GM18517 (cell line): Measurements from ENCODE around the gene DLEC1.
A peak's percentile ranks its signal among the peaks of the same experiment; 100 is the strongest.

Experiments
- ATAC-seq: cut with Tn5 transposase; IDR thresholded peaks from one replicate; pipeline ENCODE4 v1.9.1; 2021; ENCODE audit warnings: mild to moderate bottlenecking, moderate library complexity; ENCODE audit not compliant: unreplicated experiment

DLEC1 gene

GRCh38 chr3:38039101-38039898, at the start of gene DLEC1:
Gene DLEC1, plus strand, starts transcription at chr3:38039208. Its CDS starts 18 bp downstream, at chr3:38039226.
- peak; percentile 74 for ATAC-seq

DNA sequence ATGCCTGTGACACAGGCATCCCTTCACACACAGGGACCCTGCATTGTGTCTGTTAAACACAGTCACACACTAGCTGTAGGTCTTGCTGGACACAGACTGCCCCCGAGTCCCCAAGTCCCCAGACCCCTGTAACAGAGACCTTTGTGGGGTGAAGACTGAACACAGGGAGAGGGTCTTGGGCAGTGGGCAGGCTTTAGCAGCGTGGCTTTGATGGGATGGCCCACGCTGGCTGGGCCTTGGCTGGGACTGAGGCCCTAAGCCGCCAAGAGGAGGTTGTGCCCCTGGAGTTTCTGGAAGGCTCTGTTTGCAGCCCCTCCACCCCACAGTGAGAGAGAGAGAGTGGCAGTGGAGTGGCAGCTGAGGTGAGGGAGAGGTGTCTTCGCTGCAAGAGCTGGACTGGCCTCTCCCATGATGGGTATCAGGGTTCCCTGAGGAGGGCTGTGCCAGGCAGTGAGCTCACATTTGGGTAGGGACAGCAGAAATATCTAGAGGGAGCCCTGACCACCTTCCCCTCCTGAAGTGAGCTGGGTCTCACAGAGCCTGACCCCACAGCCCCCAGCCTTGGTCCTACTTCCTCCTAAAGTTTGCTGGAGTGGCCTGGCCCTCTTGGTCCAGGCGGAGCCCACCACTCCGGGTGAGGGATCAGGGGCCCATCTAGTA, 49.1 kb upstream of the DLEC1 start:
- ATAC-seq: no peak

- ATAC-seq: no peak
Observed at GRCh38 chr3:37990527-37990926, 48.5 kb upstream of the DLEC1 start, which contains the start of gene VILL. Gene VILL, plus strand, starts transcription at chr3:37990786. Its CDS starts 2,887 bp downstream, at chr3:37993673.

GRCh38 chr3:37991109-37991508, 47.9 kb upstream of the DLEC1 start:
- ATAC-seq: no peak

DNA sequence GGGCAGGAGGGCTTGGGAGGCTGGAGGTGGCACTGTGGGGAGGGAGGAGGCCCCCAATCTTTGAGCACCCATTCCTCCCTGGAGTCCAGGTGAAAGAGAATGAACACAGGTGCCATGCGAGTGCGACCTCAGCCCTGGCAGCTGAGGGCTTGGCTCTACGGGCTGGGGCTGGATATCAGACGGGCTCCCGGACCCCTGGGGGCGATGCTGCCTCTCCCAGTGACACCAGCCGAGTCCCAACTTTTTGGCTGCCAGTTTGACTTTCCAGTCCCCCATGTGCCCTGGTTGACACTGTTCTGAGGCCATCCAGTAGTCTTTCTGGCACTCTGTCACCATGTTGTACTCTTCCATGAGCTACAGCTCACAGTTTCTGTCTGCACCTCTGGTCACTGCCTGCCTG, 47.2 kb upstream of the DLEC1 start:
- ATAC-seq: no peak

DNA sequence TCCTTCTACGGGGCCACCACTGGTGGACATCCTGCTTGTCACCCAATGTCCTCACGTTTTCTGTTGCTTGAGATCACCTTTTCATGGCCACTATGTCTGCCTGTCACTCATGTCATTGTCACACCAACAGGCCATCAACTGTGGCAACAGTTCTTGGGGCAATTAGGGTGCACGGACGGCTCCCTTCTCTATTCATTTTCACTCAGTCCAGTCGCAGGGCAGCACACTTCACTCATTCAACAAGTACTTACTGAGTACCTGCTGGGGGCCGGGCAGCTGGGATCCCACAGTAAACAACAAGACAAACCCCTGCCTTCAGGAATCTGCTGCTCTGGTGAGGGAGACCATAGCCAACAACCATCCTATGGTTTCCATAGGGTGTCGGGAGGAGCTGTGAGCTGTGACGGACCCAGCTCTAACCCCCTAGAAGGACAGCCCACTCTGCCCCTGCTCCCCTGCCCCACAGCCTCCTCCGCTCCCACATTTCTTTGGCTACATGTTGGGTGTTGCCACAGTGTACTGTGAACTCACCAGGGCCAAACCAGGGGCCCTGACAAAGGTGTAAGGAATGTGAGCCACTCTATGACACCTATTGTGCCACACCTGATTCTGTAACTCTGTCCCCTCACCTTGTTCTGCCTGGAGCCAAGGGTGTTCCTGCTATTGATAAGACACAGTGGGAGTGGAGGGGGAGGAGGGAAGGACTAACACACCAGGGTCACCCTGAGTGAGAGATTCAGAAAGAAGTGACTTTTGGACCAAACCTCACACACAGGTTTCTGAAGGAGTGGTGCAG, 46.5 kb upstream of the DLEC1 start:
- ATAC-seq: no peak

GRCh38 chr3:37993067-37993455, 45.9 kb upstream of the DLEC1 start:
- ATAC-seq: no peak

GRCh38 chr3:37993460-37993819, 45.6 kb upstream of the DLEC1 start:
- ATAC-seq: no peak

GRCh38 chr3:37993820-37994638, 45.0 kb upstream of the DLEC1 start:
- peak; percentile 42 for ATAC-seq

- no peak for ATAC-seq
Observed at GRCh38 chr3:37994639-37994972, 44.4 kb upstream of the DLEC1 start.

DNA sequence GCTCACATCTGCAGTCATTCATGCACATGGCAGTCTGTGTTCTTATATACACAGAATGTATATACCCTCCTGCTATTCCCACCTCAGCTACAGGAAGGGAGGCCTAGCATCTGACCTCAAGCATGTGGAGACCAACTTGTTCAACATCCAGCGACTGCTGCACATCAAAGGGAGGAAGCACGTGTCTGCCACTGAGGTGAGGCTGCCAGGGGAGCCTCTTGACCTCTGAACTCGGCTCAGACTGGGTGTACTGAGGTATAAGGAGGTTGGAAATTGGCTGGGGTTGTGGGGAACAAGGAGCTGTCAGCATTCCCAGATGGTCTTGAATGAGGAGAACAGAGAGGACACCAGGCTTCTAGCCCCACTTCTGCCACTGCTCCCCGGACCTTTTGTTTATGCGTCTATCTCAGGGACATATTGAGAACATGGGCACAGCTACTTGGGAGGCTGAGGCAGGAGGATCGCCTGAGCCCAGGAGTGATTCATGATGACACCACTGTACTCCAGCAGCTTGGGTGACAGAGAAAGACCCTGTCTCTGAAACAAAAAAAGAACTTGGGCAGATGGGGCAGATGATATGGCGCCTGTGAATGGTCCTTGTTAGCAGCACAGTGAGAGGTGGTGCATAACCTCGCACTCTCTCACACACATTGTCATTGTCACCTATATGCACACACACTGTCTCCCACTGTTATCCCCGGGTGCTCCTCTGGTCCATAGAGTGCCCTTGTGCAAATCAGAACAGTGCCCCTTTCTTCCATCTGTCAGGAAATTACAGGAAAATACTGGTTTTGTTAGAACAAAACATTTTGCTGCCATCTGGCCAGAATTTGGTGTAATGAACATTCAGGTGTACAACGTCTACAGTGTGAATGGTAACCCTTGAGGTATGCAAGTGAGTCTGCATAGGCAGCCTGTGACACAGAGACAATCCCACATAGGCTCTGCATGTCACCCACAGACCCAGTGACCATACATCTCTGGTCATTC, 43.1 kb upstream of the DLEC1 start:
- ATAC-seq: no peak

GRCh38 chr3:37996785-37997301, 42.2 kb upstream of the DLEC1 start:
- peak; percentile 68 for ATAC-seq

GRCh38 chr3:37997342-37997741, 41.7 kb upstream of the DLEC1 start:
- no peak for ATAC-seq

DNA sequence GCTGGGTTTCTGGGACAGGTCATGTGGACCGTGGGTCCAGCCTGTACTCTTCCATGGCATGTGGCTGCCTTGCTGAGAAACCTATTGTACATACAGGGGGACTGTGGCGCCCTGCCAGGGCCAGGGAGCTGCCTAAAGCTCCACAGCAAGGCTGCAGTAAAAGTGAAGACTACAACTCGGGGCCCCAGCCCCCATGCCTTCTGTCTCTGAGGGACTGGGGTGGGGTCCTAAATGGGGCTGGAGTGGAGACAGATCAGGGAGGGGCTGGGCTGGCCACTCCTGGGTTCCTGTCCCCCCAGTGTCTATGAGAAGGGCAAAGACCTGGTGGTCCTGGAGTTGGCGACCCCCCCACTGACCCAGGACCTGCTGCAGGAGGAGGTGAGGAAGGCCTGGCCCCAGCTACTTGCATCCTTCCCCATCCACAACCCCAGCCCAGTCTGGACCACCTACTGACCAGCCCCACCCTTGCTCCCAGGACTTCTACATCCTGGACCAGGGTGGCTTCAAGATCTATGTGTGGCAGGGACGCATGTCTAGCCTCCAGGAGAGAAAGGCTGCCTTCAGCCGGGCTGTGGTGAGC, 41.1 kb upstream of the DLEC1 start:
- ATAC-seq: no peak

DNA sequence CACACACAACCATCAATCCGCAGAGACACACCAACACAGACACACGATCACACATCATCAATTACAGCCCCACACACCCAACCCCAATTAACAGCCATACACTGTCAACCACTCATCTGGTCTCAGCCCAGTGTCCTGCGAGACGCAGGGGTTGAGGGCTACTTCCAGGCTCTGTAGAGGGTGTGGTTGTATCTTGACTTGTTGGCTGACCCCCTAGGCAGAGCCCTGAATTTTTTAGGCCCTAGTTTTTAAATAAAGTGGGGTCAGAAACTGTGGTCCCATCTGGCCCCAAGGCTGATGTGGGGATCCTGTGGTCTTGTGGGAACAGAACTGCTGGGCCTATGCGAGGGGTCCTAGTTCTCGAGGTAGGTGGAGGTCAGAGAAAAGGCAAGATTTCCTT, 39.2 kb upstream of the DLEC1 start:
- no peak for ATAC-seq

GRCh38 chr3:38000242-38000916, 38.6 kb upstream of the DLEC1 start:
- ATAC-seq: no peak

DNA sequence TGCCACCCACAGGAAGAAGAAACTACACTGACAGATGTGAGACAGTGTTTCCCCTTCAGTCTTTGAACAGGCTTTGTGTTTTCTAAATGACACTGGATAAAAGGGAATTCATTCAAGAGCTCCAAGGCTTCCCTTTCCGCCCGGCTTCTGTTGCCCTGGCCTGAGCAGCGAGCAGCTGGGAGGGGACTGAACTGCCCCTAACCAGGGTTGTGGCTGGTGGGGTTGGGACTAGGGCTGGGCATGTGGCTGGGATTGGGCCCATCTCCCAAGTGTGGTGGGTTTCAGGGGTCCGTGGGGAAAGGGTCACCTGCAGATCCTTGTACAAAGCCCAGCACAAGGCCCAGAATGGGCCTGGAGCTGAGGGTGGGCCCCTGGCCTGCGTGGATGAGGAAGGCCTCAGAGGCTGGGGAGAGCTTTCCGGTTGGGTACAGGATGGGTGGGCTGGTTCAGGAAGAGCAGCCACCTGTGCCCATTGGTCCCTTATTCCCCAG, 38.0 kb upstream of the DLEC1 start:
- no peak for ATAC-seq

DNA sequence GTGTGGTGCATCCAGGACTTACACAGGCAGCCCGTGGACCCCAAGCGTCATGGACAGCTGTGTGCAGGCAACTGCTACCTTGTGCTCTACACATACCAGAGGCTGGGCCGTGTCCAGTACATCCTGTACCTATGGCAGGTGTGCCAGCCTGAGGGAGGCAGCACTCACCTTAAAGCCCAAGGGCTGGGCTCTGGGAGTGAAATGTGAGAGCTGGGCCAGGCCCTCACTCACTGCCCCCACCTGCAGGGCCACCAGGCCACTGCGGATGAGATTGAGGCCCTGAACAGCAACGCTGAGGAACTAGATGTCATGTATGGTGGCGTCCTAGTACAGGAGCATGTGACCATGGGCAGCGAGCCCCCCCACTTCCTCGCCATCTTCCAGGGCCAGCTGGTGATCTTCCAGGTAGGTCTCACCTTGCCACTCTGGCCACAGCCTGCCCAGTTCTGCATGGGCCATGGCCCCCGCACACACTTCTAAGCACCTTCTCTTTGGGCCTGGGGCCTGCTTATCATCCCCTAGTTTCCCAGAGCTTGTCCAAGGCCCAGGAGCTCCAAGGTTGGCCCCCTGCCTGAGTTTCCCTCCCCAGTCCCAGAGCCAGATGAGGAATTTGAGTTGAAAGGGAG, 37.4 kb upstream of the DLEC1 start:
- no peak for ATAC-seq
